ENCODE results near the gene NEURL1.

The NEURL1 gene

DNA sequence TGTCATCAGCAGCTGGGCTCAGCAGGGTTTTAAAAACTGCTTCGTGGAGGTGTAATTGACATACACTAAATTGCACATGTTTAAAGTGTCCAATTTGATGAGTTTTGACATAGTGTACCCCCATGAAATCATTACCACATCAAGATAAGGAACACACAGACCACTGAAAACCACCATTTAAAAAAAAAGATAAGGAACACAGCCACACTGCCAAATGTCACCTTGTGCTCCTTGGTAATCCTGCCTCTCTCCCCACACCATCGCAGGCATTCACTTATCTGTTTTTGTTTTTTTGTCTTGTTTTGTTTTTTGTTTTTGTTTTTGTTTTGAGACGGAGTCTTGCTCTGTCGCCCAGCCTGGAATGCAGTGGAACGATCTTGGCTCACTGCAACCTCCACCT lies 75.0 kb downstream of the NEURL1 start:
- no peak for DNase-seq

DNA sequence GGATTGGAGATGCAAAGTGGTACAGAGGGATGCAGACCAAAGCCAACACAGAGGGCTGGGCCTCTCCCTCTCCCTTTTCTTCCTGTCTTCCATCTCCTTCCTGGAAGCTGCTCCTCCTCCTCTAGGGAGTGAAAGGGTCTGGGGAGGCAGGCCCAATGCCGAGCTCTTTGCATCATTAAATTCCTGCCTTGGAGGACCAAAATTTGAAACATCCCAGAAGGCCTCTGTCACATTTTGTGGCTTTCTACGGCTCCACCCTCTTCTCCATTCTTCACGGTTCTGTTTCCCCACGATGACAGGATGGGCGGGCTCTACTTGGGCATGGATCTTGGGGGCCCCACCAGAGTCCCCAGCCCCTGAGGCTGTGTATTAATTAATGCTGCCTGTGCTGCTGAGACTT lies 76.4 kb downstream of the NEURL1 start:
- DNase-seq: no peak

GRCh38 chr10:103570844-103571655 lies 77.5 kb downstream of the NEURL1 start:
- DNase-seq: no peak

- no peak for DNase-seq
Measured at GRCh38 chr10:103571656-103571975, 78.1 kb downstream of the NEURL1 start.

DNA sequence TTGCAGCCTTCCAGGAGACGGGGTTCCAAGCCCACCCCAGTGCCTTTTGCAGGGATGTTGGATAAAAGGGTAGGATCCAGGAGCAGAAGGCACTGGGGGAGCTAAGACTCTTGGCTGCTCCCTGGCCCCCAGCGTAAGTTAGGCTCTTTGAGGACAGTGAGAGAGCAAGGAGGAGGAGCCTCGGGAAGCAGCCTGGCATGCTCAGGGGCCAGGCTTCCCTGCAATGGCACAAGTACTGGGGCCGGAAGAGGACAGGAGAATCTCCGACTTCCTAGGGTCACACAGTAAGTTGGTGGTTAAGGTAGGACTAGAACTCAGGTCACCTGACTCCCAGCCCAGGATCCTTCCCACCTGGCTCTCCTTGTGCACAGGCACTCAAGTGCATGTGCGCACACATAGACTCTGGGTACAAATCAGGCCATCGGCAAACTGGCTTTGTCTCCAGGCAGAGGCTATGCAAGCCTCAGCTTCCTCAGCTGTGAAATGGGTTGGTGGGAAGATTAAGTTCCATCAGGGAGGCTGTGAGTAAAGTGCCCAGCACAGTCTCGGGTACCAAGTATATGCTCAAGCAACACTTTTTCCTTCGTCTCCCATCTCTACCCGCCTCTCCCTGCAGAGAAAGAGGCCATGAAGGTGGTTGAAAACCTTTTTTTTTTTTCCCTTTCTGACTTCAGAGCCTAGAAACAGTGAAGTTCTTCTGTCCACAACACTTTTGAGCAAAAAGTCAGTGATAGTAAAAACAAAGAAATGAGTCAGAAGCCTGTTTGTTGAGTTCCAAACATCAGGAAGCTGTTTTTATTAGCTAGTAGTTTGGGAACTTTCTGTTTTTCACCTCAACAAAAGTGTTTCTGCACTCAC lies 79.1 kb downstream of the NEURL1 start:
- no peak for DNase-seq

GRCh38 chr10:103573205-103573487 lies 79.6 kb downstream of the NEURL1 start:
- DNase-seq: no peak

- no peak for DNase-seq
Measured at GRCh38 chr10:103574097-103575061, 80.9 kb downstream of the NEURL1 start.

GRCh38 chr10:103575416-103576075 lies 82.0 kb downstream of the NEURL1 start:
- DNase-seq: no peak

GRCh38 chr10:103576076-103576471 lies 82.6 kb downstream of the NEURL1 start:
- no peak for DNase-seq

GRCh38 chr10:103576862-103577261 lies 83.4 kb downstream of the NEURL1 start:
- DNase-seq: no peak

DNA sequence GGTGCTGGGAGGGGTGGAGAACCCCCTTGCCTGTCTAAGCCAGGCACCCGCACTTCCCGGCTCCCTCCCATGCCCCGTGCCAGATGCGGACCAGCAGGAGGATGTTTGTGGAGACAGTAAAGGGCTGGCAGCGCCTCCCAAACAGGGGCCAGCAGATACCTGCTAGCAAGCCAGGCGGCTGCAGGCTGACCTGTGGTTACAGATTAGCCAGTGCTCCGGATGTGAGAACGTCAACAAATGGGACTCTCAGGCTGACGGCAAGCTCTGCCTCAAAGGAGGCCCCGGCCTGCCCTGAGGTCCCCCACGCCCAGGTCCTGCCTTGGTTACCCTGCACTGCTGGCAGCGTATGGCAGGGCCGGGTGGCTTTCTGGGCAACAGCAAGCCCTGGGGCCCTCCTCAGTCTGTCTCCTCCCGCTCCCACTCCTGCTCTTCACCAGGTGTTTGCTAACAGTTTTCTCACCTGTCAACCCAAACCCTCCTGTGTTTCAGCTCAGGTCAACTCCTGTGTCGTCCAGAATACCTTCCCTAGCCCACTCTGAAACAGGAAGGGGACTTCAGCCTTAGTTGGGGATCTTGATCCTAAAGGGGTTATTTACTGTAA lies 85.4 kb downstream of the NEURL1 start:
- DNase-seq: no peak

- DNase-seq: no peak
Measured at GRCh38 chr10:103580011-103580410, 86.5 kb downstream of the NEURL1 start.

GRCh38 chr10:103580430-103580829 lies 86.9 kb downstream of the NEURL1 start:
- no peak for DNase-seq

GRCh38 chr10:103581499-103581898 lies 88.0 kb downstream of the NEURL1 start:
- no peak for DNase-seq

GRCh38 chr10:103582331-103583123 lies 89.0 kb downstream of the NEURL1 start:
- DNase-seq: no peak

DNA sequence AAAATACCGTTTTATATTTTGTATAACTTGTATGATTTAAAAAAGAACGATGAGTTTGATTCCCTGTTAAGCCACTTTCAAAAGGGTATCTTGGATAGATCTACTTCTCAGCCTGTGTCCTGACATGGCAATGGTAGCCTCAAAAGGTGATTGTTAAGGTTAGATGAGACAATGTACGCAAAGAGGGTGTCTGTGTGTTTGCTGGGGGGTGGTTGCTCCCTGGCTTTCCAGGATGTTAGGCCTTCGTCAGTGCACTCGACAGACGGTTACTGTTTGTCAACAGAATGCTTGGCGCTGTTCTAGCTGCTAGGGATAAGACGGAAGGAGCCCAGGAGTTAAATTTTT lies 90.3 kb downstream of the NEURL1 start:
- DNase-seq: no peak

- peak; percentile 50 for DNase-seq
Measured at GRCh38 chr10:103584216-103585010, 90.9 kb downstream of the NEURL1 start.

DNA sequence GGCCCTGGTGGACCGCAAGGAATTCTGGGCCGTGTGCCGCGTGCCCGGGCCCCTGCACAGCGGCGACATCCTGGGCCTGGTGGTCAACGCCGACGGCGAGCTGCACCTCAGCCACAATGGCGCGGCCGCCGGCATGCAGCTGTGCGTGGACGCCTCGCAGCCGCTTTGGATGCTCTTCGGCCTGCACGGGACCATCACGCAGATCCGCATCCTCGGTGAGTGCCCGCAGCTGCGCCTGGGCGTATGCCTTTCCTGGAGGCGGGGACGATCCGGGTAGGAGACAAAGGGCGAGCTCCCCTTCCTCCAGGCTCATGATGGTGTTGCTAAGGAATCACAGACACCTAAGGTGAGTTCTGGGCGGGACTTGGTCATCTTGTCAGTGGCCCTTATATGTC lies 91.5 kb downstream of the NEURL1 start:
- no peak for DNase-seq

GRCh38 chr10:103587073-103587472 lies 93.6 kb downstream of the NEURL1 start:
- DNase-seq: no peak

DNA sequence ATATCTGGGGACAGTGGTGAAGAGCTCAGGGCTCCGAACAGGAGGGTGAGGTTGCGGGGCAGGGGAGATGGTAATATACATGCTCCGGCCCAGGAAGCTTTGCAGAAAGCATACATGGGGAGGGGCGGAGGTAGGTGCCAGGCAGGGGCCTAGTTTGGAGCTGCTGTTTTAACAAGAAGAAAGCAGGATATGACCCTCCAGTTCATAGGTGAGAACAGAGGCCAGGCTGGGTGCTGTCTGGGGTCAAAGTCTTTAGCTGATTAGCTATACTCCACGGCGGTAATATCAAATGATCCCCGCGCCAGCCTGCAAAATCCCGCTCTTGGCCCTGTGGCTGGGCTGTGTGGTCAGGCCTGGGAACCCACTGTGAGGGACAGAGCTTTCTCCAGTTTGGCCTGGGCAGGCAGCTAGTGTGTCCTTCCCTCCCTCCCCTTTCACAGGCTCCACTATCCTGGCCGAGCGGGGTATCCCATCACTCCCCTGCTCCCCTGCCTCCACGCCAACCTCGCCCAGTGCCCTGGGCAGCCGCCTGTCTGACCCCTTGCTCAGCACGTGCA lies 95.6 kb downstream of the NEURL1 start:
- DNase-seq: no peak
